ENCODE measurements around the gene CYGB.
"Not testable (repeated sequence)": the region's sequence is repeated elsewhere in the genome, so short reads cannot be mapped to it uniquely, and the experiment has no call there.

Gene CYGB

DNA sequence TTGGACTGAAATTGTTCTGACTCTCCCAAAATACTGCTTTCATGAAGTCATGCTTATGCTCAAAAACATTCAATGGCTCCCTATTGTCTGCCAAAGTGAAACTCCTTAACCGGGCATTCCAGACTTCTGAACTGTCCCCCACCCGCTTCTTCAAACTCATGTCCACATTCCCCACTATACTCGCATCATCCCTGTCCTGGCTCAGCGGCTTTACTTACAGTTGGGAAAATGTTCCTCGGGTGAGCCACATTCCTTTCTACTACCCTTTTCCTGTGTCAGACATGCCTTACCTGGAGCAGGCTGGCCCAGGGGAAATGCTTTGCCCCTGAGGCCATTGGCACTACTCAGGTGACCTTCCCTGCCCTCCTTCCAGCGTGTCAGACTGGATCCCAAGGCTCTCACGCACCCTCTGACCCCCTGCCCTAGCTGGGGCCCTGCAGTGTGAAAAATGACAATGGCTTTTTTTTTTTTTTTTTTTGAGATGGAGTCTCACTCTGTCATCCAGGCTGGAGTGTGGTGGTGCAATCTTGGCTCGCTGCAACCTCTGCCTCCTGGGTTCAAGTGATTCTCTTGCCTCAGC is 5.3 kb downstream of the CYGB start:
- H3K4me1 ChIP-seq (ENCODE audit: insufficient read depth, low read length), result peaks cover 3% of the 10 kb centered on the region; the same call in 1 of the 2 replicates
- H3K9me3 ChIP-seq (ENCODE audit: insufficient read depth, low read depth, low read length), result no peaks in the 10 kb centered on the region
- H3K9ac ChIP-seq (ENCODE audit: low read depth, low read length), result no peak overlapping the region
- H3K27me3 ChIP-seq (ENCODE audit: insufficient read depth, low read length), result peaks cover 25% of the 10 kb centered on the region
- no peaks in the 10 kb centered on the region for H3K36me3 ChIP-seq (ENCODE audit: insufficient read depth, low read depth, low read length)
- H3K27ac ChIP-seq (ENCODE audit: low read length), result no peak overlapping the region
- H3K4me3 ChIP-seq (ENCODE audit: low read length), result no peak overlapping the region

- Histone ChIP-seq H3K36me3 (ENCODE audit: insufficient read depth, low read depth, low read length) (no peaks in the 10 kb centered on the region), H3K9me3 (ENCODE audit: insufficient read depth, low read depth, low read length) (no peaks in the 10 kb centered on the region), H3K27ac (ENCODE audit: low read length) (no peak overlapping the region), H3K4me3 (ENCODE audit: low read length) (no peak overlapping the region), H3K27me3 (ENCODE audit: insufficient read depth, low read length) (peaks cover 19% of the 10 kb centered on the region), H3K9ac (ENCODE audit: low read depth, low read length) (no peak overlapping the region), H3K4me1 (ENCODE audit: insufficient read depth, low read length) (peaks cover 3% of the 10 kb centered on the region; the same call in 1 of the 2 replicates)
These were observed 5.9 kb downstream of the CYGB start for GRCh38 chr17:76531486-76532038.

DNA sequence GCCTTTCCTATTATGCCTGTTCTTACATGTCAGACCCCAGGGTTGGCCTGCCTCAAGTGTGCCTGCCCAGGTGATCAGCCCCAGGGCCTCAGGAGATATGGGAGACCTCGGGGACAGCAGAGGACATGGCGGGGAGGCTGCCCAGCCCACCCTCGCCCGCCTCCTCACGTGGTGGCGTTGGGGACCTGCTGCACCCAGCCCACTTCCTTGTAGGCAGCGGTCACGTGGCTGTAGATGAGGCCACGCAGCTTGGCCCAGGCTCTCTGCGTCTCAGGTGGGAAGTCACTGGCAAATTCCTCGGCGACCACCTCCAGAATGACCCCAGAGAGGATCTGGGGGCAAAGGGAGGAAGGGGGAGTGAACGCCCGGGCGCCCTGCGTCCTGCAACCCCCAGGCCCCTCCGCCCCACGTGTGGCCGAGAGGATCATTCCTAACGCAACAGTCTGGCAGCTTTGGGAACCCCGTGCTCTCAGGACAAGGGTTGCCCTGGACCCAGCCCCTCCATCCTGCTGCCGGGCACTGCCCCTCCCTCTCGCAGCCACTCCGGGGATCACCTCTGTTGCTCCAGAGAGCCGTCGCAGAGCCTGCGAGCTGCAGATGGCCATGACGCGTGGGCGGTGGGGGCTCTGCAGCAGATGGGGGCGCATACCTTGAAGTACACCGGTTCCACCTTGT is 6.6 kb downstream of the CYGB start:
- Histone ChIP-seq H3K36me3 (ENCODE audit: insufficient read depth, low read depth, low read length) (no peaks in the 10 kb centered on the region), H3K27me3 (ENCODE audit: insufficient read depth, low read length) (peaks cover 13% of the 10 kb centered on the region), H3K9me3 (ENCODE audit: insufficient read depth, low read depth, low read length) (no peaks in the 10 kb centered on the region), H3K4me3 (ENCODE audit: low read length) (no peak overlapping the region), H3K9ac (ENCODE audit: low read depth, low read length) (no peak overlapping the region), H3K4me1 (ENCODE audit: insufficient read depth, low read length) (peaks cover 3% of the 10 kb centered on the region; the same call in 1 of the 2 replicates), H3K27ac (ENCODE audit: low read length) (no peak overlapping the region)

- H3K36me3 ChIP-seq (ENCODE audit: insufficient read depth, low read depth, low read length), result no peaks in the 10 kb centered on the region
- no peaks in the 10 kb centered on the region for H3K9me3 ChIP-seq (ENCODE audit: insufficient read depth, low read depth, low read length)
- no peak overlapping the region for H3K9ac ChIP-seq (ENCODE audit: low read depth, low read length)
- H3K4me3 ChIP-seq (ENCODE audit: low read length), result no peak overlapping the region
- peaks cover 3% of the 10 kb centered on the region; the same call in 1 of the 2 replicates for H3K4me1 ChIP-seq (ENCODE audit: insufficient read depth, low read length)
- H3K27me3 ChIP-seq (ENCODE audit: insufficient read depth, low read length), result peaks cover 6% of the 10 kb centered on the region; the same call in 1 of the 2 replicates
- no peak overlapping the region for H3K27ac ChIP-seq (ENCODE audit: low read length)
These were observed 7.3 kb downstream of the CYGB start for GRCh38 chr17:76530095-76530723.

GRCh38 chr17:76529224-76530094 is 8.1 kb downstream of the CYGB start:
- Histone ChIP-seq H3K36me3 (ENCODE audit: insufficient read depth, low read depth, low read length) (no peaks in the 10 kb centered on the region), H3K9me3 (ENCODE audit: insufficient read depth, low read depth, low read length) (no peaks in the 10 kb centered on the region), H3K4me1 (ENCODE audit: insufficient read depth, low read length) (peaks cover 3% of the 10 kb centered on the region; the same call in 1 of the 2 replicates), H3K27ac (ENCODE audit: low read length) (no peak overlapping the region), H3K9ac (ENCODE audit: low read depth, low read length) (no peak overlapping the region), H3K4me3 (ENCODE audit: low read length) (no peak overlapping the region), H3K27me3 (ENCODE audit: insufficient read depth, low read length) (no peaks in the 10 kb centered on the region)

- Histone ChIP-seq H3K27ac (ENCODE audit: low read length) (no peak overlapping the region), H3K9ac (ENCODE audit: low read depth, low read length) (no peak overlapping the region), H3K27me3 (ENCODE audit: insufficient read depth, low read length) (peaks cover 1% of the 10 kb centered on the region), H3K4me3 (ENCODE audit: low read length) (no peak overlapping the region), H3K9me3 (ENCODE audit: insufficient read depth, low read depth, low read length) (no peaks in the 10 kb centered on the region), H3K4me1 (ENCODE audit: insufficient read depth, low read length) (peaks cover 3% of the 10 kb centered on the region; the same call in 1 of the 2 replicates), H3K36me3 (ENCODE audit: insufficient read depth, low read depth, low read length) (no peaks in the 10 kb centered on the region)
These were observed 8.8 kb downstream of the CYGB start for GRCh38 chr17:76528528-76529223.

GRCh38 chr17:76528156-76528527 is 9.4 kb downstream of the CYGB start:
- H3K4me3 ChIP-seq (ENCODE audit: low read length), result no peak overlapping the region
- peaks cover 3% of the 10 kb centered on the region; the same call in 1 of the 2 replicates for H3K4me1 ChIP-seq (ENCODE audit: insufficient read depth, low read length)
- no peaks in the 10 kb centered on the region for H3K9me3 ChIP-seq (ENCODE audit: insufficient read depth, low read depth, low read length)
- peaks cover 6% of the 10 kb centered on the region for H3K27me3 ChIP-seq (ENCODE audit: insufficient read depth, low read length)
- H3K27ac ChIP-seq (ENCODE audit: low read length), result no peak overlapping the region
- no peak overlapping the region for H3K9ac ChIP-seq (ENCODE audit: low read depth, low read length)
- H3K36me3 ChIP-seq (ENCODE audit: insufficient read depth, low read depth, low read length), result no peaks in the 10 kb centered on the region

GRCh38 chr17:76527430-76528111 is 9.9 kb downstream of the CYGB start:
- H3K27me3 ChIP-seq (ENCODE audit: insufficient read depth, low read length), result peaks cover 12% of the 10 kb centered on the region
- no peaks in the 10 kb centered on the region for H3K9me3 ChIP-seq (ENCODE audit: insufficient read depth, low read depth, low read length)
- no peak overlapping the region; the same call in 1 of the 2 replicates for H3K9ac ChIP-seq (ENCODE audit: low read depth, low read length)
- H3K27ac ChIP-seq (ENCODE audit: low read length), result no peak overlapping the region
- no peaks in the 10 kb centered on the region for H3K36me3 ChIP-seq (ENCODE audit: insufficient read depth, low read depth, low read length)
- H3K4me3 ChIP-seq (ENCODE audit: low read length), result no peak overlapping the region; the same call in 1 of the 2 replicates
- peaks cover 3% of the 10 kb centered on the region; the same call in 1 of the 2 replicates for H3K4me1 ChIP-seq (ENCODE audit: insufficient read depth, low read length)

- not testable (repeated sequence) for H3K4me1 ChIP-seq (ENCODE audit: insufficient read depth, low read length); H3K36me3 ChIP-seq (ENCODE audit: insufficient read depth, low read depth, low read length); H3K4me3 ChIP-seq (ENCODE audit: low read length); H3K27ac ChIP-seq (ENCODE audit: low read length); H3K9ac ChIP-seq (ENCODE audit: low read depth, low read length); H3K9me3 ChIP-seq (ENCODE audit: insufficient read depth, low read depth, low read length)
- H3K27me3 ChIP-seq (ENCODE audit: insufficient read depth, low read length), result peaks cover 14% of the 10 kb centered on the region
These were observed 10.5 kb downstream of the CYGB start for GRCh38 chr17:76527016-76527415.

DNA sequence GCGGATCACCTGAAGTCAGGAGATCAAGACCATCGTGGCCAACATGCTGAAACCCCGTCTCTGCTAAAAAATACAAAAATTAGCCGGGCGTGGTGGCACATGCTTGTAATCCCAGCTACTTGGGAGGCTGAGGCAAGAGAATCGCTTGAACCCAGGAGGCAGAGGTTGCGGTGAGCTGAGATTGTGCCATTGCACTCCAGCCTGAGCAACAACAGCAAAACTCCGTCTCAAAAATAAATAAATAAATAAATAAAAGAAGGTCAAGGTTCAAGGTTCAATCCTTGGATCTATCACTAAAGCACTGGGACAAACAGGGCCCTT is 12.0 kb downstream of the CYGB start:
- not testable (repeated sequence) for H3K27ac ChIP-seq (ENCODE audit: low read length); H3K36me3 ChIP-seq (ENCODE audit: insufficient read depth, low read depth, low read length); H3K4me3 ChIP-seq (ENCODE audit: low read length); H3K9ac ChIP-seq (ENCODE audit: low read depth, low read length); H3K9me3 ChIP-seq (ENCODE audit: insufficient read depth, low read depth, low read length); H3K4me1 ChIP-seq (ENCODE audit: insufficient read depth, low read length)
- peaks cover 14% of the 10 kb centered on the region for H3K27me3 ChIP-seq (ENCODE audit: insufficient read depth, low read length)
